Measurements from ENCODE around the gene TMIE.

DNA sequence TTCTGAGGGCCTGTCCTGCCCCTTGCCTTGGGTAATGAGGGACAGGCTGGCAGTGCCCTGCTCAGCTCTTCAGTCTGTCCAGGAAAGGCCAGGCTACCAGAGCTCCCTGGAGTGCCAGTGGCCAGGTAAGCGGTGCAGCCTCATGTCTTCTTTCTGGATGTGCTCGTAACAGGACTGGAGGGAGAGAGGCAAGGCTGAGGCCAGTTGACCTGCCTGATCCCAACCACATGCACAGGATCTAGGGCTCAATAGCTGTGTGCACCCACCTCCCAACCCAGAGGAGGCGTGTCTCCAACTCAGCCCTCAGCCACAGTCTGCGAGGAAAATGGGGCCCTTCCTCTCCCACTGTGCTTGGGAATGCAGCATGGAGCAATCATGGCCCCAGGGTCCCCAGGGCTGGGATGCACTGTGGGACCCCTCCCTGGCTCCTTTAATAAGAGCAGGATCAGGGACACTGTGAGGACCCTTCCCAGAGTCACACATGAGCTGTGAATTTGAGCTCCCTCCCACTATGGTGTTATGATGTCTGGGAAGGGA is 30.2 kb upstream of the TMIE start:
- TF ChIP-seq, protein P1, sequence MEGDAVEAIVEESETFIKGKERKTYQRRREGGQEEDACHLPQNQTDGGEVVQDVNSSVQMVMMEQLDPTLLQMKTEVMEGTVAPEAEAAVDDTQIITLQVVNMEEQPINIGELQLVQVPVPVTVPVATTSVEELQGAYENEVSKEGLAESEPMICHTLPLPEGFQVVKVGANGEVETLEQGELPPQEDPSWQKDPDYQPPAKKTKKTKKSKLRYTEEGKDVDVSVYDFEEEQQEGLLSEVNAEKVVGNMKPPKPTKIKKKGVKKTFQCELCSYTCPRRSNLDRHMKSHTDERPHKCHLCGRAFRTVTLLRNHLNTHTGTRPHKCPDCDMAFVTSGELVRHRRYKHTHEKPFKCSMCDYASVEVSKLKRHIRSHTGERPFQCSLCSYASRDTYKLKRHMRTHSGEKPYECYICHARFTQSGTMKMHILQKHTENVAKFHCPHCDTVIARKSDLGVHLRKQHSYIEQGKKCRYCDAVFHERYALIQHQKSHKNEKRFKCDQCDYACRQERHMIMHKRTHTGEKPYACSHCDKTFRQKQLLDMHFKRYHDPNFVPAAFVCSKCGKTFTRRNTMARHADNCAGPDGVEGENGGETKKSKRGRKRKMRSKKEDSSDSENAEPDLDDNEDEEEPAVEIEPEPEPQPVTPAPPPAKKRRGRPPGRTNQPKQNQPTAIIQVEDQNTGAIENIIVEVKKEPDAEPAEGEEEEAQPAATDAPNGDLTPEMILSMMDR (IDR thresholded peaks at IDR 0.05), result no peak
- no peak for TF ChIP-seq EP300 (IDR thresholded peaks at IDR 0.05)

Measured in suprapubic skin (tissue), 3 donors.